Measurements from ENCODE around the gene ISYNA1. TPM values are rescaled to one million over a fixed set of nuclear protein-coding genes. Genes with fewer than 3 reads are reported as not detected.

The ISYNA1 gene
- total RNA-seq, 8 experiments from 2014 or later = 7.2 to 157 (median 86.2) TPM

DNA sequence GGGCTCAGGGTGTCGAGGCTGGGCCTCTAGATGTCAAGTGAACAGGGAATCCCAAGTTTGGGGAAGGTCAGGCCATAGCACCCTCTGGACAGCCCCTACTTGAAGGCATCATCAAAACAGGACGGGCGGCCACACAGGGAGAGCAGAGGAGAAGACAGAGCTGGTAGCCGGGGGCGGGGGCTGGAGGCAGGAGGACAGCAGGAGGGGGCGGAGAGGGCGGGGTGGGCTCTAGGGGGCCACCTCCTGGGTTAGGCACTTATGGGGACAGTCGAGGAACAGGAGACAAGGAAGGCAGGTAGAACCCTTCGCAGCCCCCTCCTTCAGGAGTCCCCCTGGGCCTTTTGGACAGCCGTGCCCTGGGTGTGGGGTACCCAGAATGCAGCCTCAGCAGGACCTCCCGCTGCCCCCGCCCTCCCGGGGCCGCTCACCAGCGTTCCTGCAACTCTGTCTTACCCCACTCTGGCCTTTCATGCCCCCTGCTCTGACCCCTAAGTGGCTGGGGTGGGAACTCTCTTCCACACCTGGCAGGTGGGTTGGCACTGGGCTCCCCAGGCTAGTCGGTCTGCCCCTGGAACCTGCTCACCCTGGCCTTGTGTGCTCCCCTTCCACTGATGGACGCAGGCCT lies 12.9 kb downstream of the ISYNA1 start:
- WGBS, 10 experiments = 40% methylated on average over 2 of the region's 17 CpGs; no CpG with 5 or more reads in 9 of the 10 experiments
- in situ Hi-C loops (cut with MboI; ENCODE audit: low pct_unique_long_range_greater_than_20kb in 2 of 9, low sequenced_read_pairs in 9 of 9, unreplicated experiment in 9 of 9) = no loop called here
- Histone ChIP-seq H3K4me3 (no peak overlapping the region), H3K4me1 (replicated peaks in 1 of 2) (peaks cover 51 to 81% of the 10 kb centered on the region in 2 donors), H3K27ac (no peak overlapping the region)
- no peak for ATAC-seq (replicated peaks in 6 of 8)

DNA sequence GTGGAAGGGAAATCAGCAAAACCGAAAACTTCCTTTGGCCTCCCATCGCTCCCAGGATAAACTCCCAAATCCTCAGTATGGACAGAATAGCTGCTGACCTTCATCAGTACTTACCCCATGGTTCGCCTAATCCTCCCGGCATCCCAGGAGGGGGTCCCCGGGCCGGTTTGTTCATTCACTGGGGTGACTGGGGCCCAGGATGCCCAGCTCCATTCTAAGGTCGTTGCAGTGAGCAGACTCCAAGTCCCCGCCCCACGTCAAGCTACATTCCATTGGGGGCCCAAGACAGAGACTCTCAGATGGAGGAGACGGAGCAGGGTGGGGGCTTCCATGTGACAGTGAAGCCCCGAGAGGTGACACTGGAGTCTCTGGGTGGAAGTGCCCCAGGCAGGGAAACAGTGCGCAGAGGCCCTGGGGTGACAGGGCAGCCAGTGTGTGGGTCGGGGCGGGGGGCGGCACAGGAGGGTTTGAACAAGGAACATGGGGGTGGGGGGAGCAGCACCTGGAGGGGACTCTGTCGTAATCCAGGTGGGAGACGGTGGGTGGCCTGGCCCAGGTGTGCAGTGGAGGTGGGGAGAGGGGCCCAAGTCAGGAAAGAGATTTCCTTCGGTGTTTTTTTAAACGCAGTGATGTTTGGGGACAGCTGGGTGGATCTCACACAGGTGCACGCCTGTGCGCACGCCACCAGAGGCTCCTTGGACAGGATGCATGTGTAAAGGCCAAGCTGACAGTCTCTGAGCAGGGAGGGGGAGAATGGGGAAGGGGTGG lies 13.6 kb downstream of the ISYNA1 start:
- Histone ChIP-seq H3K27ac (no peak overlapping the region), H3K4me3 (no peak overlapping the region), H3K4me1 (replicated peaks in 1 of 2) (peaks cover 44 to 74% of the 10 kb centered on the region in 2 donors)
- no peak for ATAC-seq (replicated peaks in 6 of 8)
- WGBS, 10 experiments = 48 to 100% methylated on average over 1 to 3 of the region's 22 CpGs; no CpG with 5 or more reads in 8 of the 10 experiments
- in situ Hi-C loops (cut with MboI; ENCODE audit: low pct_unique_long_range_greater_than_20kb in 2 of 9, low sequenced_read_pairs in 9 of 9, unreplicated experiment in 9 of 9) = no loop called here

GRCh38 chr19:18423258-18424020 lies 14.5 kb downstream of the ISYNA1 start:
- H3K4me1 ChIP-seq (replicated peaks in 1 of 2) = peaks cover 45 to 76% of the 10 kb centered on the region in 2 donors
- ATAC-seq (replicated peaks in 6 of 8) = no peak
- H3K4me3 ChIP-seq = no peak overlapping the region
- H3K27ac ChIP-seq = no peak overlapping the region
- WGBS, 10 experiments = 89 to 100% (median 97%) methylated on average over 1 to 14 of the region's 21 CpGs; no CpG with 5 or more reads in 4 of the 10 experiments
- in situ Hi-C loops (cut with MboI; ENCODE audit: low pct_unique_long_range_greater_than_20kb in 2 of 9, low sequenced_read_pairs in 9 of 9, unreplicated experiment in 9 of 9) = no loop called here

GRCh38 chr19:18422530-18423191 lies 15.3 kb downstream of the ISYNA1 start:
- no peak for ATAC-seq (replicated peaks in 6 of 8)
- Histone ChIP-seq H3K4me3 (no peak overlapping the region), H3K27ac (peak overlapping the region in 1 of 2 donors; percentile 14), H3K4me1 (replicated peaks in 1 of 2) (peaks cover 45 to 76% of the 10 kb centered on the region in 2 donors)
- in situ Hi-C loops (cut with MboI; ENCODE audit: low pct_unique_long_range_greater_than_20kb in 2 of 9, low sequenced_read_pairs in 9 of 9, unreplicated experiment in 9 of 9) = no loop called here
- WGBS, 10 experiments = 60 to 100% (median 84%) methylated on average over 1 to 8 of the region's 14 CpGs; no CpG with 5 or more reads in 2 of the 10 experiments

GRCh38 chr19:18421371-18421959 lies 16.5 kb downstream of the ISYNA1 start:
- Histone ChIP-seq H3K4me3 (no peak overlapping the region), H3K27ac (peak overlapping the region in 1 of 2 donors; percentile 18), H3K4me1 (replicated peaks in 1 of 2) (peaks cover 48 to 70% of the 10 kb centered on the region in 2 donors)
- WGBS, 10 experiments = 11 to 100% (median 91%) methylated on average over 1 to 6 of the region's 12 CpGs; no CpG with 5 or more reads in 6 of the 10 experiments
- ATAC-seq (replicated peaks in 6 of 8) = no peak
- in situ Hi-C loops (cut with MboI; ENCODE audit: low pct_unique_long_range_greater_than_20kb in 2 of 9, low sequenced_read_pairs in 9 of 9, unreplicated experiment in 9 of 9) = no loop called here

- Histone ChIP-seq H3K4me1 (replicated peaks in 1 of 2) (peaks cover 53 to 70% of the 10 kb centered on the region in 2 donors), H3K4me3 (peak overlapping the region in 3 of 5 donors; percentile 61 to 82 (median 64)), H3K27ac (peak overlapping the region in 1 of 2 donors; percentile 18)
- WGBS, 10 experiments = 0 to 57% (median 17%) methylated on average over 1 of the region's 2 CpGs; no CpG with 5 or more reads in 4 of the 10 experiments
- ATAC-seq (replicated peaks in 6 of 8) = no peak
- in situ Hi-C loops (cut with MboI; ENCODE audit: low pct_unique_long_range_greater_than_20kb in 2 of 9, low sequenced_read_pairs in 9 of 9, unreplicated experiment in 9 of 9) = no loop called here
Observed at GRCh38 chr19:18420930-18421329, 17.0 kb downstream of the ISYNA1 start.

GRCh38 chr19:18419699-18420460 lies 18.1 kb downstream of the ISYNA1 start:
- ATAC-seq (replicated peaks in 6 of 8) = peak in 1 of 8 experiments; percentile 1
- WGBS, 10 experiments = 0% methylated on average over 1 of the region's 97 CpGs; no CpG with 5 or more reads in 9 of the 10 experiments
- Histone ChIP-seq H3K27ac (peak overlapping the region; percentile 91), H3K4me3 (peak overlapping the region; percentile 61 to 82 (median 67)), H3K4me1 (replicated peaks in 1 of 2) (peaks cover 57 to 72% of the 10 kb centered on the region in 2 donors)
- in situ Hi-C loops (cut with MboI; ENCODE audit: low pct_unique_long_range_greater_than_20kb in 2 of 9, low sequenced_read_pairs in 9 of 9, unreplicated experiment in 9 of 9) = no loop called here

GRCh38 chr19:18419195-18419698 lies 18.7 kb downstream of the ISYNA1 start, which contains the start of gene SSBP4:
Gene SSBP4, plus strand, starts transcription at chr19:18419398. Its CDS starts 251 bp downstream, at chr19:18419649.
- peaks cover 63 to 73% of the 10 kb centered on the region in 2 donors for H3K4me1 ChIP-seq (replicated peaks in 1 of 2)
- H3K27ac ChIP-seq = peak within 1 kb of the TSS; percentile 91
- H3K4me3 ChIP-seq = peak within 1 kb of the TSS; percentile 61 to 82 (median 67)
- 0% methylated on average over 2 to 13 of the region's 80 CpGs; no CpG with 5 or more reads in 7 of the 10 experiments for WGBS, 10 experiments
- ATAC-seq (replicated peaks in 6 of 8) = peak; percentile 1 to 36 (median 29)
- in situ Hi-C loops (cut with MboI; ENCODE audit: low pct_unique_long_range_greater_than_20kb in 2 of 9, low sequenced_read_pairs in 9 of 9, unreplicated experiment in 9 of 9) = no loop called here

- ATAC-seq (replicated peaks in 6 of 8) = peak in 6 of 8 experiments; percentile 0 to 10 (median 4)
- Histone ChIP-seq H3K4me1 (replicated peaks in 1 of 2) (peaks cover 59 to 71% of the 10 kb centered on the region in 2 donors), H3K27ac (peak overlapping the region; percentile 91), H3K4me3 (peak overlapping the region; percentile 61 to 82 (median 67))
- in situ Hi-C loops (cut with MboI; ENCODE audit: low pct_unique_long_range_greater_than_20kb in 2 of 9, low sequenced_read_pairs in 9 of 9, unreplicated experiment in 9 of 9) = no loop called here
- 5 to 52% (median 28%) methylated on average over 3 to 19 of the region's 39 CpGs; no CpG with 5 or more reads in 6 of the 10 experiments for WGBS, 10 experiments
Observed at GRCh38 chr19:18418483-18419194, 19.3 kb downstream of the ISYNA1 start.

- H3K4me3 ChIP-seq = peak overlapping the region in 4 of 5 donors; percentile 7 to 61 (median 22)
- peak overlapping the region; percentile 91 for H3K27ac ChIP-seq
- ATAC-seq (replicated peaks in 6 of 8) = peak in 4 of 8 experiments; percentile 9 to 12 (median 10)
- in situ Hi-C loops (cut with MboI; ENCODE audit: low pct_unique_long_range_greater_than_20kb in 2 of 9, low sequenced_read_pairs in 9 of 9, unreplicated experiment in 9 of 9) = no loop called here
- peaks cover 54 to 65% of the 10 kb centered on the region in 2 donors for H3K4me1 ChIP-seq (replicated peaks in 1 of 2)
- WGBS, 10 experiments = 0 to 5% (median 0%) methylated on average over 1 to 15 of the region's 30 CpGs; no CpG with 5 or more reads in 7 of the 10 experiments
Observed at GRCh38 chr19:18418029-18418482, 19.9 kb downstream of the ISYNA1 start.

Measured in motor neuron (in vitro differentiated cells).